Measurements from ENCODE around the gene PABPN1L. TPM values are rescaled to one million over a fixed set of nuclear protein-coding genes. Genes with fewer than 3 reads are reported as not detected.

Gene PABPN1L, protein sequence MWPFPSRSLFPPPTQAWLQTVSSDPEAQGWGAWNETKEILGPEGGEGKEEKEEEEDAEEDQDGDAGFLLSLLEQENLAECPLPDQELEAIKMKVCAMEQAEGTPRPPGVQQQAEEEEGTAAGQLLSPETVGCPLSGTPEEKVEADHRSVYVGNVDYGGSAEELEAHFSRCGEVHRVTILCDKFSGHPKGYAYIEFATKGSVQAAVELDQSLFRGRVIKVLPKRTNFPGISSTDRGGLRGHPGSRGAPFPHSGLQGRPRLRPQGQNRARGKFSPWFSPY
- not detected in 2 replicates for total RNA-seq

GRCh38 chr16:88866151-88866920 lies at the start of gene PABPN1L:
TSS of gene PABPN1L (minus strand) at chr16:88866660. CDS start at chr16:88866606, 54 bp downstream.
- Mint-ChIP-seq H3K36me3 (ENCODE audit: low read depth) (no peaks in the 10 kb centered on the region), H3K27me3 (ENCODE audit: insufficient read depth) (peaks cover 7% of the 10 kb centered on the region), H3K27ac (no peak within 1 kb of the TSS)

GRCh38 chr16:88915639-88916327 lies 49.3 kb upstream of the PABPN1L start:
- H3K36me3 Mint-ChIP-seq (ENCODE audit: low read depth), result no peaks in the 10 kb centered on the region
- H3K27me3 Mint-ChIP-seq (ENCODE audit: insufficient read depth), result peaks cover 2% of the 10 kb centered on the region
- no peak overlapping the region for H3K4me3 Mint-ChIP-seq
- DNase-seq (ENCODE audit: low spot score), result no peak
- no peaks in the 10 kb centered on the region for H3K4me1 Mint-ChIP-seq (ENCODE audit: low read depth)
- intact Hi-C loops (cut with micrococcal nuclease), result no loop called here
- no peak overlapping the region for H3K27ac Mint-ChIP-seq
- H3K9me3 Mint-ChIP-seq, result no peaks in the 10 kb centered on the region

More at GRCh38 chr16:88866151-88866920, at the start of gene PABPN1L:
- no peak within 1 kb of the TSS for H3K4me3 Mint-ChIP-seq
- intact Hi-C loops (cut with micrococcal nuclease), result no loop called here
- no peak for DNase-seq (ENCODE audit: low spot score)
- H3K4me1 Mint-ChIP-seq (ENCODE audit: low read depth), result no peaks in the 10 kb centered on the region
- H3K9me3 Mint-ChIP-seq, result no peaks in the 10 kb centered on the region

- no peaks in the 10 kb centered on the region for H3K36me3 Mint-ChIP-seq (ENCODE audit: low read depth)
- no peaks in the 10 kb centered on the region for H3K4me1 Mint-ChIP-seq (ENCODE audit: low read depth)
- H3K27me3 Mint-ChIP-seq (ENCODE audit: insufficient read depth), result peaks cover 2% of the 10 kb centered on the region
- no peak overlapping the region for H3K4me3 Mint-ChIP-seq
- no peak for DNase-seq (ENCODE audit: low spot score)
- H3K27ac Mint-ChIP-seq, result no peak overlapping the region
- intact Hi-C loops (cut with micrococcal nuclease), result no loop called here
- no peaks in the 10 kb centered on the region for H3K9me3 Mint-ChIP-seq
These were observed 48.4 kb upstream of the PABPN1L start for GRCh38 chr16:88914750-88915368.

- no peak overlapping the region for H3K27ac Mint-ChIP-seq
- DNase-seq (ENCODE audit: low spot score), result no peak
- H3K27me3 Mint-ChIP-seq (ENCODE audit: insufficient read depth), result peaks cover 2% of the 10 kb centered on the region
- intact Hi-C loops (cut with micrococcal nuclease), result no loop called here
- no peaks in the 10 kb centered on the region for H3K4me1 Mint-ChIP-seq (ENCODE audit: low read depth)
- H3K4me3 Mint-ChIP-seq, result no peak overlapping the region
- no peaks in the 10 kb centered on the region for H3K36me3 Mint-ChIP-seq (ENCODE audit: low read depth)
- H3K9me3 Mint-ChIP-seq, result no peaks in the 10 kb centered on the region
These were observed 47.4 kb upstream of the PABPN1L start for GRCh38 chr16:88913870-88914269.

DNA sequence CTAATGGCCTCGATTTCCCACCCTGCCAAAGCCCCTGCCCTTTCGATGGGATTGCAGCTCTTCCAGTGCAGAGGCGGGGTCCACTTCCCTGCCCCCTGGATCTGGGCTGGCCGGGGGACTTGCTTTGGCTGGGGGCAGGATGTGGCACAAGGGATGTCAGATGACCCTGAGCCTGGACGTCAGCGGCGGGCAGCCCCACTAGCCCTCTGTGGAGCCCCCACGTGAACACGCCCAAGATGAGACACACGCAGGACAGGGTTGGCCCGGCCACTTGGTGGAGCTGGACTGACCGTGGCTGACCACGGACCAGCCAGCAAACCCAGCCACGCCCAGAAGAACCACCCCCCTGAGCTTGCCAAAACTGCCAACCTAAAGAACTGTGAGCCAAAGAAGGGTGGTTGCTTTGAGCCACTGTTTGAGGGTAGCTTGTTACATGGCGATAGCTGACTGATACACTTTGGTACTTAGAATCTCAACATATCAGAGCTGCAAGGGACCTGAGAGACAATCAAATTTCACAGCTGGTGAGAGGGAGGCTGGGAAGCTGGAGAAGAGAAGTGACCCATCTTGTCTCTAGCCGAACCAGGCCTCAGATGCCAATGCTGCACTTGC lies 46.6 kb upstream of the PABPN1L start:
- no peak for DNase-seq (ENCODE audit: low spot score)
- Mint-ChIP-seq H3K9me3 (no peaks in the 10 kb centered on the region), H3K4me3 (no peak overlapping the region), H3K36me3 (ENCODE audit: low read depth) (no peaks in the 10 kb centered on the region), H3K27ac (no peak overlapping the region), H3K4me1 (ENCODE audit: low read depth) (no peaks in the 10 kb centered on the region), H3K27me3 (ENCODE audit: insufficient read depth) (peaks cover 2% of the 10 kb centered on the region)
- intact Hi-C loops (cut with micrococcal nuclease), result no loop called here

- Mint-ChIP-seq H3K9me3 (no peaks in the 10 kb centered on the region), H3K27me3 (ENCODE audit: insufficient read depth) (peaks cover 2% of the 10 kb centered on the region), H3K36me3 (ENCODE audit: low read depth) (no peaks in the 10 kb centered on the region), H3K4me1 (ENCODE audit: low read depth) (no peaks in the 10 kb centered on the region), H3K27ac (no peak overlapping the region), H3K4me3 (no peak overlapping the region)
- intact Hi-C loops (cut with micrococcal nuclease), result no loop called here
- DNase-seq (ENCODE audit: low spot score), result no peak
These were observed 46.1 kb upstream of the PABPN1L start for GRCh38 chr16:88912556-88912955.

DNA sequence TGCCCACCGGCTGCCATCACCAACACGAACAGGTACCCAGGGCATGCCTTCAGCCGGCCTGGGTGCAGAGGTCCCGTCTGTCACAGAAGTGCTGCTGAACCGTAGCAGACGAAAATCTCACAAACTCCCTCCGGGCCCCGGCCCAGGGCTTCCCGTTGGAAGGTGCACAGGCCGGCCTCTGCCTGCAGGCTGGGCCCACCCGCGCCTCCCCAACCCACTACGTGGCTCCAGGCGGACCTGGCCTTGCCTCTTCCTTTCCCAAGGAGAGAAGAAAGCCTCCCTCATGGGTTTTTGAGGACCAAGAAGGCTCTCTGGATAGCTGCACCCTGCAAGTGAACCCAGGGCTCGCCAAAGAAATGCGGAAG lies 45.5 kb upstream of the PABPN1L start:
- no peaks in the 10 kb centered on the region for H3K4me1 Mint-ChIP-seq (ENCODE audit: low read depth)
- intact Hi-C loops (cut with micrococcal nuclease), result no loop called here
- H3K4me3 Mint-ChIP-seq, result no peak overlapping the region
- H3K27ac Mint-ChIP-seq, result no peak overlapping the region
- no peaks in the 10 kb centered on the region for H3K36me3 Mint-ChIP-seq (ENCODE audit: low read depth)
- H3K27me3 Mint-ChIP-seq (ENCODE audit: insufficient read depth), result peaks cover 2% of the 10 kb centered on the region
- H3K9me3 Mint-ChIP-seq, result no peaks in the 10 kb centered on the region
- no peak for DNase-seq (ENCODE audit: low spot score)

- no peak for DNase-seq (ENCODE audit: low spot score)
- intact Hi-C loops (cut with micrococcal nuclease), result no loop called here
- no peaks in the 10 kb centered on the region for H3K36me3 Mint-ChIP-seq (ENCODE audit: low read depth)
- H3K4me1 Mint-ChIP-seq (ENCODE audit: low read depth), result no peaks in the 10 kb centered on the region
- H3K4me3 Mint-ChIP-seq, result no peak overlapping the region
- no peak overlapping the region for H3K27ac Mint-ChIP-seq
- H3K27me3 Mint-ChIP-seq (ENCODE audit: insufficient read depth), result no peaks in the 10 kb centered on the region
- no peaks in the 10 kb centered on the region for H3K9me3 Mint-ChIP-seq
These were observed 44.9 kb upstream of the PABPN1L start for GRCh38 chr16:88911136-88911945.

DNA sequence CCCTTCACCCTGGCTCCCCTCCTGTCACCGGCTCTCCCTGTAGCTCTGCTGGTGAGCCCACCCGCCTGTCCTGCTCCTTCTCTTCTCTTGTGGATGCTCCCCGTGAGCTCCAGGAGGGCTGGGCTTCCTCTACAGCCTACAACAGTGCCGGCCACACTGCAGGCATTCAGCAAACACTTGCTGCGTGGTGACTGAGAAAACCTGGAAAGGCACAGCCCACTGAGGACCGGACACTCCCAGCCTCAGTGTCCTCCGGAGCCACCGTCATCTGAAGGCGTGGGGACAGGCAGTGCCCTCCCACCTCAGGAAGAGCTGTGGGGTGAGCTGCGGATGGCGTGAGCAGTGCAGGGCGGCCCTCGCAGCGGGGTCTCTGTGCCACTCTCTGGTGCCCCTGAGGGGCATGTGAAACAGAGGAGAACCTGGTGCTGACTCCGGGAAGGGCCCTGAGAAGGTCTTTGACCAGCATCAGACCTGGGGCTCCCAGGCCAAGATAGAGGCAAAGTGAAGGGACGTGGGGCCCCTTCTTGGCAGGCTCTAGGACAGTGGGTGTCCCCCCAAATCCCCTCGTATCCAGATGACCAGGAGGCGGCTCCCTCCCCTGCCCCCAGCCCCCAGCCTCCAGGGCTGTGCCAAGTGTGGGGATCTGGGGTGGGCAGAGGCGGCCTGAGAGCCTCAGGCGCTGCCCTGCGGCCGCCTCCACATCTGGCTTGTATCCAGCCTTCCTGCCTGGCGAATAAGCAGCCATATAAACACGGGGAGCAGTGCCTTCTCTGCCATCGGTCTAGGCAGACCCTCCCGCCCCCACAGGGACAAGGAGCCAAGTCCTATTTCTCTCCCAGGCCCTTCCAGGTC lies 44.0 kb upstream of the PABPN1L start:
- Mint-ChIP-seq H3K4me3 (no peak overlapping the region), H3K4me1 (ENCODE audit: low read depth) (no peaks in the 10 kb centered on the region), H3K36me3 (ENCODE audit: low read depth) (no peaks in the 10 kb centered on the region), H3K9me3 (no peaks in the 10 kb centered on the region), H3K27ac (no peak overlapping the region), H3K27me3 (ENCODE audit: insufficient read depth) (peaks cover 2% of the 10 kb centered on the region)
- intact Hi-C loops (cut with micrococcal nuclease), result no loop called here
- DNase-seq (ENCODE audit: low spot score), result no peak

DNA sequence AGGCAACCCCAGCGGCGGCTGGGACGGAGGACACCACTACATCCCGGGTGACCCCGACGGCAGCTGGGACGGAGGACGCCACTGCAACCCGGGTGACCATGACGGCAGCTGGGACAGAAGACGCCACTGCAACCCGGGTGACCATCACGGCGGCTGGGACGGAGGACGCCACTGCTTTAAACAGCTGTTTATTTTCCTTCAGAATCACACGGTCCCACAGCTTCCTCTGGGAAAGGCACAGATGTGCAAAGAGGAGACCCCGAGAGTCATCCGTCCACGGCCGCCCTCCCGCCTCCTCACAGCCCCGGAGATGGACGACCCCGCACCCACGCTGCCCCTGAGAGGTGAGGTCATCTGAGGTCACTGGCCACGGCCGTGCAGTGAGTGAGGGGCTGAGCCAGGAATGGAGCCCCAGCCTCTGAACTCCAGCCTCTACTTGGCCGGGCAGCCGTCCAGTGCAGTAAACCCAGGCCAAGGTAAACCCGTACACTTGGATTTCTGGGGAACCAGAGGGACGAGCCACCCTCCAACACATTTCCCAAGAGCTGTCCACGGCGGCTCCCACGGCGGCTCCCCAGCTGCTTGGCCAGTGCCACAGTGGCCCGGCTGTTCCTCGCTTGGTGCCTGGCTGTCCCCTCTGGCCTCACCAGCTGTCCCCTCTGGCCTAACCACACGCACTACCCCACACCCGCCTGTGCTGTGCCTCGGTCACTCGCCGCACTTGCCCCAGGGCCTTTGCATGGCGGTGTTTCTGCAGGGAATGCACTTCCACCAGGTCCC lies 43.2 kb upstream of the PABPN1L start:
- no peaks in the 10 kb centered on the region for H3K9me3 Mint-ChIP-seq
- H3K36me3 Mint-ChIP-seq (ENCODE audit: low read depth), result no peaks in the 10 kb centered on the region
- no peak overlapping the region for H3K4me3 Mint-ChIP-seq
- DNase-seq (ENCODE audit: low spot score), result no peak
- intact Hi-C loops (cut with micrococcal nuclease), result no loop called here
- H3K27me3 Mint-ChIP-seq (ENCODE audit: insufficient read depth), result peaks cover 2% of the 10 kb centered on the region
- H3K27ac Mint-ChIP-seq, result no peak overlapping the region
- H3K4me1 Mint-ChIP-seq (ENCODE audit: low read depth), result no peaks in the 10 kb centered on the region

- no peaks in the 10 kb centered on the region for H3K36me3 Mint-ChIP-seq (ENCODE audit: low read depth)
- no peak for DNase-seq (ENCODE audit: low spot score)
- H3K4me1 Mint-ChIP-seq (ENCODE audit: low read depth), result no peaks in the 10 kb centered on the region
- no peak overlapping the region for H3K4me3 Mint-ChIP-seq
- H3K9me3 Mint-ChIP-seq, result no peaks in the 10 kb centered on the region
- peaks cover 2% of the 10 kb centered on the region for H3K27me3 Mint-ChIP-seq (ENCODE audit: insufficient read depth)
- no peak overlapping the region for H3K27ac Mint-ChIP-seq
- intact Hi-C loops (cut with micrococcal nuclease), result no loop called here
These were observed 41.8 kb upstream of the PABPN1L start for GRCh38 chr16:88908307-88908706.

All from activated T-helper 1 cell treated with anti-CD3 and anti-CD28 coated beads, Interleukin-12 subunit alpha, Interleukin-12 subunit beta, Interleukin-2, Interleukin-4 antibody, amounts not matched to agents 30 ng/mL and 10 ng/mL and 1 ng/mL, durations not matched to agents 14 hours and 24 hours and 36 hours (primary cell).